GM18907 (cell line): ENCODE data around the gene ST6GAL1.
"Not testable (repeated sequence)": the region's sequence is repeated elsewhere in the genome, so short reads cannot be mapped to it uniquely, and the experiment has no call there.

Experiments used
- ATAC-seq: cut with Tn5 transposase; IDR thresholded peaks from one replicate; pipeline ENCODE4 v1.9.1; 2021; ENCODE audit warnings: mild to moderate bottlenecking, moderate library complexity; ENCODE audit not compliant: unreplicated experiment

ST6GAL1 gene

GRCh38 chr3:187017511-187018230 is 87.3 kb downstream of the ST6GAL1 start:
- ATAC-seq: no peak

GRCh38 chr3:187019542-187020072 is 89.3 kb downstream of the ST6GAL1 start:
- ATAC-seq: no peak

- no peak for ATAC-seq
Observed at GRCh38 chr3:187020376-187020775, 90.0 kb downstream of the ST6GAL1 start.

- ATAC-seq: peak; percentile 49
Observed at GRCh38 chr3:187021748-187022402, 91.5 kb downstream of the ST6GAL1 start.

- ATAC-seq: no peak
Observed at GRCh38 chr3:187022403-187023029, 92.2 kb downstream of the ST6GAL1 start.

- not testable (repeated sequence) for ATAC-seq
Observed at GRCh38 chr3:187023340-187023739, 93.0 kb downstream of the ST6GAL1 start.

GRCh38 chr3:187024536-187025226 is 94.4 kb downstream of the ST6GAL1 start:
- no peak for ATAC-seq

GRCh38 chr3:187025254-187025655 is 94.9 kb downstream of the ST6GAL1 start:
- ATAC-seq: peak; percentile 23

- ATAC-seq: peak; percentile 44
Observed at GRCh38 chr3:187025656-187026316, 95.5 kb downstream of the ST6GAL1 start.

- no peak for ATAC-seq
Observed at GRCh38 chr3:187026317-187026670, 96.0 kb downstream of the ST6GAL1 start.

- peak; percentile 20 for ATAC-seq
Observed at GRCh38 chr3:187027531-187028278, 97.4 kb downstream of the ST6GAL1 start.

GRCh38 chr3:187031934-187032333 is 101.6 kb downstream of the ST6GAL1 start:
- no peak for ATAC-seq

- ATAC-seq: no peak
Observed at GRCh38 chr3:187036394-187036793, 106.1 kb downstream of the ST6GAL1 start.

- no peak for ATAC-seq
Observed at GRCh38 chr3:187039100-187039722, 108.9 kb downstream of the ST6GAL1 start.

- no peak for ATAC-seq
Observed at GRCh38 chr3:187039723-187040414, 109.5 kb downstream of the ST6GAL1 start.

- ATAC-seq: no peak
Observed at GRCh38 chr3:187040516-187041361, 110.4 kb downstream of the ST6GAL1 start.

- ATAC-seq: peak; percentile 46
Observed at GRCh38 chr3:187041362-187042307, 111.3 kb downstream of the ST6GAL1 start.
